Activated CD8-positive, alpha-beta memory T cell treated with anti-CD3 and anti-CD28 coated beads, Interleukin-2, amount 50 U/mL, for 24 hours (primary cell): ENCODE measurements around the gene WDR81.
"Not testable (repeated sequence)": the region's sequence is repeated elsewhere in the genome, so short reads cannot be mapped to it uniquely, and the experiment has no call there.

Source experiments
- DNase-seq: peaks from one replicate; pipeline ENCODE4 v3.0.0-alpha.2; 2020; ENCODE audit errors: extremely low read depth

Gene WDR81

GRCh38 chr17:1713160-1713877, 11.2 kb upstream of the WDR81 start:
- no peak for DNase-seq

- no peak for DNase-seq
These were observed 10.6 kb upstream of the WDR81 start for GRCh38 chr17:1713878-1714426.

- no peak for DNase-seq
These were observed 10.0 kb upstream of the WDR81 start for GRCh38 chr17:1714427-1714979.

GRCh38 chr17:1714980-1715802, 9.3 kb upstream of the WDR81 start:
- DNase-seq: no peak

GRCh38 chr17:1715803-1716075, 8.8 kb upstream of the WDR81 start:
- no peak for DNase-seq

- peak; percentile 100 for DNase-seq
These were observed 8.2 kb upstream of the WDR81 start for GRCh38 chr17:1716076-1716911.

GRCh38 chr17:1716912-1717695, 7.4 kb upstream of the WDR81 start:
- peak; percentile 88 for DNase-seq

- DNase-seq: no peak
These were observed 5.9 kb upstream of the WDR81 start for GRCh38 chr17:1718362-1719165.

- DNase-seq: peak; percentile 39
These were observed 3.6 kb upstream of the WDR81 start for GRCh38 chr17:1720856-1721386.

GRCh38 chr17:1722022-1722421, 2.5 kb upstream of the WDR81 start:
- not testable (repeated sequence) for DNase-seq

GRCh38 chr17:1724869-1725641, 551 bp downstream of the WDR81 start:
- no peak for DNase-seq

- DNase-seq: no peak
These were observed 1.4 kb downstream of the WDR81 start for GRCh38 chr17:1725642-1726511.

GRCh38 chr17:1726626-1727257, 2.2 kb downstream of the WDR81 start:
- no peak for DNase-seq

GRCh38 chr17:1727258-1727789, 2.8 kb downstream of the WDR81 start:
- DNase-seq: no peak

GRCh38 chr17:1727876-1728630, 3.5 kb downstream of the WDR81 start:
- no peak for DNase-seq

- DNase-seq: no peak
These were observed 5.4 kb downstream of the WDR81 start for GRCh38 chr17:1729966-1730325.
